Measurements from ENCODE around the gene TNNC1.

Gene TNNC1

DNA sequence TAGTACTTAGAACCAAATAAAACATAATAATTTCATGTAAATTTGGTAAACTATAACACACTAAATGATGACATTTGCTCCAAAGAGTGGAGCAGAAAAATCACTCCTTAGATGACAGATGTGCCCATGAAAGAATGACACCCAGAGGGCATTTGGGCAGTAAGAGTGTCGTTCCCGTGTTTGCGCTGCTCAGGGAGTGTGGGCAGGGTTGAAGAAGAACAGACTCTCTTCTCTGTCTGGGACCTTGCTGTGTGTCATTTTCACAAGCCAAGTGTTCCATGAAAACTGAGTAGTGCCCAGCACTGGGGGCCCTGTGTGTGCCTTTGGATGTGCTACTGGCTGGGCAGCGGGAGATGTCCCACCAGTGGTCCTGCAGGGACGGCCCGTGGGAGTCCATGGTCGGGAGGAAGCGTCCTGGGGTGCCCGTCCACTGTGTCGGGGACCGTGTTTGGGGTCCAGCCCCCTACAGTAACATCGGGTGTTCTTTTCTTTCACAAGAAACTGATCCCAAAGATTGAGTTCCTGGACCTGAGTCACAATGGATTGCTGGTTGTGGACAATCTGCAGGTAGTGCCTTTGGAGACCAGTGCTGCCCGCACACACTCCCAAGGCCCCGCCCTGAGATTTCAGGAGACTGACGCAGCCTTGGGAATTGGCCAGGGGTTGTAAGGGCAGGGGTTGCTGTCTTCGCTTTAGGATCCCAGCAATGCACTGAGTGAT, 23.4 kb upstream of the TNNC1 start:
- DNase-seq (ENCODE audit: low read depth) = no peak
- H3K4me3 ChIP-seq (ENCODE audit: low read depth, low read length) = no peak overlapping the region
- TF ChIP-seq, protein P1, sequence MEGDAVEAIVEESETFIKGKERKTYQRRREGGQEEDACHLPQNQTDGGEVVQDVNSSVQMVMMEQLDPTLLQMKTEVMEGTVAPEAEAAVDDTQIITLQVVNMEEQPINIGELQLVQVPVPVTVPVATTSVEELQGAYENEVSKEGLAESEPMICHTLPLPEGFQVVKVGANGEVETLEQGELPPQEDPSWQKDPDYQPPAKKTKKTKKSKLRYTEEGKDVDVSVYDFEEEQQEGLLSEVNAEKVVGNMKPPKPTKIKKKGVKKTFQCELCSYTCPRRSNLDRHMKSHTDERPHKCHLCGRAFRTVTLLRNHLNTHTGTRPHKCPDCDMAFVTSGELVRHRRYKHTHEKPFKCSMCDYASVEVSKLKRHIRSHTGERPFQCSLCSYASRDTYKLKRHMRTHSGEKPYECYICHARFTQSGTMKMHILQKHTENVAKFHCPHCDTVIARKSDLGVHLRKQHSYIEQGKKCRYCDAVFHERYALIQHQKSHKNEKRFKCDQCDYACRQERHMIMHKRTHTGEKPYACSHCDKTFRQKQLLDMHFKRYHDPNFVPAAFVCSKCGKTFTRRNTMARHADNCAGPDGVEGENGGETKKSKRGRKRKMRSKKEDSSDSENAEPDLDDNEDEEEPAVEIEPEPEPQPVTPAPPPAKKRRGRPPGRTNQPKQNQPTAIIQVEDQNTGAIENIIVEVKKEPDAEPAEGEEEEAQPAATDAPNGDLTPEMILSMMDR (IDR thresholded peaks at IDR 0.05; ENCODE audit: low read depth, low read length, missing control alignments) = no peak

GRCh38 chr3:52473026-52473425, 19.2 kb upstream of the TNNC1 start:
- DNase-seq (ENCODE audit: low read depth) = no peak
- TF ChIP-seq, protein P1 (IDR thresholded peaks at IDR 0.05; ENCODE audit: low read depth, low read length, missing control alignments) = no peak
- H3K4me3 ChIP-seq (ENCODE audit: low read depth, low read length) = no peak overlapping the region

- TF ChIP-seq, protein P1 (IDR thresholded peaks at IDR 0.05; ENCODE audit: low read depth, low read length, missing control alignments) = no peak
- no peak for DNase-seq (ENCODE audit: low read depth)
- no peak overlapping the region for H3K4me3 ChIP-seq (ENCODE audit: low read depth, low read length)
These were observed 18.6 kb upstream of the TNNC1 start for GRCh38 chr3:52472239-52473000.

GRCh38 chr3:52471371-52472238, 17.8 kb upstream of the TNNC1 start:
- no peak for DNase-seq (ENCODE audit: low read depth)
- H3K4me3 ChIP-seq (ENCODE audit: low read depth, low read length) = no peak overlapping the region
- TF ChIP-seq, protein P1 (IDR thresholded peaks at IDR 0.05; ENCODE audit: low read depth, low read length, missing control alignments) = peak; percentile 84

- TF ChIP-seq, protein P1 (IDR thresholded peaks at IDR 0.05; ENCODE audit: low read depth, low read length, missing control alignments) = no peak
- DNase-seq (ENCODE audit: low read depth) = no peak
- H3K4me3 ChIP-seq (ENCODE audit: low read depth, low read length) = no peak overlapping the region
These were observed 17.1 kb upstream of the TNNC1 start for GRCh38 chr3:52470920-52471319.

- TF ChIP-seq, protein P1 (IDR thresholded peaks at IDR 0.05; ENCODE audit: low read depth, low read length, missing control alignments) = no peak
- no peak overlapping the region for H3K4me3 ChIP-seq (ENCODE audit: low read depth, low read length)
- DNase-seq (ENCODE audit: low read depth) = no peak
These were observed 15.2 kb upstream of the TNNC1 start for GRCh38 chr3:52469001-52469400.
